DMS53 (cell line): ENCODE data around the gene HES2.
A peak's percentile ranks its signal among the peaks of the same experiment; 100 is the strongest.
"Not testable (repeated sequence)": the region's sequence is repeated elsewhere in the genome, so short reads cannot be mapped to it uniquely, and the experiment has no call there.

Experiments
- DNase-seq: peaks from one replicate; lab custom pipeline; 2025; lab: John Stamatoyannopoulos, UW

The HES2 gene, protein sequence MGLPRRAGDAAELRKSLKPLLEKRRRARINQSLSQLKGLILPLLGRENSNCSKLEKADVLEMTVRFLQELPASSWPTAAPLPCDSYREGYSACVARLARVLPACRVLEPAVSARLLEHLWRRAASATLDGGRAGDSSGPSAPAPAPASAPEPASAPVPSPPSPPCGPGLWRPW

DNA sequence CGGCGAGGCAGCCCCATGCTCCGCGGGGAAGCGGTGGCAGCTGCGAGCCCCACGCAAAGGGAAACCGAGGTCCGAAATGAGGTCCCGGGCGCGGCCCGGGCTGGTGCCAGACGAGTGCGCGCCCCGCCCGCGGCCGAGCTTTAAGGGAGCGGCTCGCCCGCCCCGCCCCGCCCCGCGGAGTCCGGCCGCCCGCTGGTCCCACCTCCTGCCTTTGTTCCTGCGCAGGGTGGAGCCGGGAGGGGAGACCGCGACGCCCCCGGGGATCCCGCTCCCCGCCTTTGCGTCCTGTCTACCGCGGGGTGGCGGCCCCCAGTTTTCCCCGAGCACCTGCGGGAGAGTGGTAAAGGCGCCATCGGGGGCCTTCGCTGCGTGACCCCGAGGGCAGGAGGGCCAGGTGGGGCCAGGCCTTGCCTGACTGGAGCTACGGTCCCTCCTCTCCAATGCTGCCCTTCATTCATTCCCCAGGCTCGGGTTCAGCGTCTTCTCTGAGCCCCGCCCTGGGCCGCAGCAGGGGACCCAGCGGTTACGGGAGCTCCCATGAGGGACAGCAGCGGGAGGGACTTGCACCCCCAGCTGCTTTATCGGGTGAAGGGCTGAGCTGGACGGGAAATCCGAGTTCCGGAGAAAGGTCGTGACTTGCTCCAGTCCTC lies at the start of gene HES2:
HES2 (minus strand) TSS at position 116 of the 650 bp plus-strand sequence; CDS start at position 17, 99 bp downstream.
- DNase-seq = peak; percentile 63

DNA sequence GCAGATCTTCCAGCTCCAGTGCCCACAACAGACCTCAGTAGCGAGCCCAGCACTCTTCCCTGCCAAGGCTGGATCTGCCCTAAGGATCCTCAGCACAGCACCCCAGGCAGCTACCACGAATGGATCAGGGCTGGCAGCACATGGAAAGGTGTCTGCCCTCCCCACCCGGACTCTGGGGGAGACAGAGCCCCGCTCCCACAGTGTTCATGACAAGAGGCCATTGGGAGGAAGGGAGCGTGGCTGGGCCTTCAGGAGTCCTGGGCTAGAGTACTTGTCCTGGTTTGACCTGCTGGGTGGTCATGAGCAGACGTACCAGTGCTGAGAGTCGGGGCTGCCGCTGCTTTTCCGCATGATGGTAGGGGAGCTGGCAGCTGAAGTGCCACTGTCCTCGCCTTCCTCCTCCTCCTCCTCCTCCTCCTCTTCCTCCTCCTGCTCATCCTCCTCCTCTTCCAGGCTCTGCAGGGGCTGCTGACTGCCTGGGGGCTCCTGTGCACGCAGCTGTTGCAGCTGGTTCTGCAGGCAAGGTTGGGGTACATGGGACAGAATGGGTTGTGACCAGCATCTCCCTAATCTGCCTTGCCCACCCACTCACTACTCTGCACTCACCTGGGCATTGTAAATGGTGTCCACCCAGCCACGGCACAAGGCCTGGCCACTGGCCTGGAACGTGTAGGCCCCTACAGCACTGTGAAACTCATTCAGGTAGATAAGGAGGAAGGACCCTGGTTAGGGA lies 49.2 kb upstream of the HES2 start:
- DNase-seq = no peak

DNA sequence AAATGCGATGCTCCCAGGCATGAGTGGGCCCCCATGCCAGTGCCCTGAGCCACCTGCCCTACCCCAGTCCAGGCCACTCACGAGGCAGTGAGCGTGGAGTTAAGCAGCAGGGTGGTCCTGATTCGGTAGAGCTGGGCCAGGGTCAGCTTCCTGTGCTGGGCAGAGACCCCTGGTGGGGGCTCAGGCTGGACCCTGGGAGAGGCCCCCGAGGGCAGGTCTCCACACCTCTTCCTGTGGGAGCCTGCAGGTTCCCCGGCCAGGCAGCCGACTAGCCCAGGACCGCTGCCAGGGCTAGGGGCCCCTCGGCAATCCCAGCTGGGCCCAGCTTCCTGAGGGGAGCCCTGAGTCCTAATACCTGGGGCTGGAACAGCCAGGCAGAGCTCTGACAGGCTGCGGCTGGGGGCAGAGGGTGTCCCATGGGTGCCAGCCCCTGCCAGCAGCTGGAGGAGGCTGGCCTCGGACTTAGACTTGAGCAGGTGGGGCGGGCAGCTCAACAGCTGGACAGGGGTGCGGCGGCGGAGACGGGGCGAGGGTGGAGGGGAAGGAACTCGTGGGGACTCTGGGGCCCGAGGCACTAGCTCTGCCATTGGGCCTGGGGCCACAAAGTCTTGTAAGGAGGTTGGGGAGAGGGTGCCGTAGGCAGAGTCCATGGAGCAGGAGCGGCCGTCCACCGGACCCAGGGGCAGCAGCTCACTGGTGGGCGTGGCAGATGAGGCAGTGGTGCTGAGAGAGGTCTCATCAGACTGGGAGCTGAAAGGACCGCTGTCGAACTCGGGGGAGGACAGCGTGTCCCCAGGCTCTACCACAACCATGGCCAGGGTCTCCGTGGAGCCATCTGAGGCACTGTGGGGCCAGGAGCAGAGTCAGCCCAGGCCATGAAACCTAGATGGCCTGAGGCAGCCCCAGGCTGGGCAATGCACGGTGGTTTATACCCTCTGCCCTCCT lies 48.3 kb upstream of the HES2 start:
- DNase-seq = no peak

DNA sequence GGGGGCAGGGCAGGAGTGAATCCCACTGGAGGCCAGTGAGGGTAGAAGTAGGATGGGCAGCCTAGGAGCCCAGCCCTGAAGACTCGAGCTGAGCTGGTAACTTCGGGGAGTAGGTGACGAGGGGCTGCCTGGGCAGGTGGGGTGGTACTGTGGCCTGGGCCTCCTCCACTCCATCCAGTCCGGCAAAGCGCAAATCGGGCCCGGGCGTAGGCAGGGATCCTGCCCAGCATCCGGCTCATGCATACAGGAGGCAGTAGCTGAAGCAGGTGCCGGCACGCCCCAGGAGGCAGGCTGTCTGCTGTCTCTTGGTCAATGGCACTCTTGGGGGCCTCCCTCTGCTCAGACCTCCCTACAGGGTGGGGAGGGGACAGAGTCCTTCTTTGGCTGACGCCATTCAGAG lies 47.5 kb upstream of the HES2 start:
- DNase-seq = no peak

DNA sequence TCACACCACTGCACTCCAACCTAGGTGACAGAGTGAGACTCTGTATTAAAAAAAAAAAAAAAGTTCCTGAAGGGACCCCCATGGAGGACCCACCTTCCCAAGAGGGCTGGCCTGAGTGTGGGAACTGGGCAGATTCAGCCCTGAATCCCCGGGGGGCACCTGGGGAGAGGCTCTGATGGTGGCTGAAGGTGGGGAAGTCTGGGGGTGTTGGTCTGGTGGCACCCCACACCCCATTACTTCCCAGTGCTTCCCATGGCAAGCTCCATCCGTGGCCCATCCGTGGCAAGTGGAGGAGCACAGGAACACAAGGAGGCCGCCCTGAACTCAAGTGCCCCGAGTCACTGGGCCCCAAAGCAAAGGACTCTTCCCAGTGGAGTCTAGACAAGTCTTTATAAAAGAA lies 47.0 kb upstream of the HES2 start:
- DNase-seq = no peak

DNA sequence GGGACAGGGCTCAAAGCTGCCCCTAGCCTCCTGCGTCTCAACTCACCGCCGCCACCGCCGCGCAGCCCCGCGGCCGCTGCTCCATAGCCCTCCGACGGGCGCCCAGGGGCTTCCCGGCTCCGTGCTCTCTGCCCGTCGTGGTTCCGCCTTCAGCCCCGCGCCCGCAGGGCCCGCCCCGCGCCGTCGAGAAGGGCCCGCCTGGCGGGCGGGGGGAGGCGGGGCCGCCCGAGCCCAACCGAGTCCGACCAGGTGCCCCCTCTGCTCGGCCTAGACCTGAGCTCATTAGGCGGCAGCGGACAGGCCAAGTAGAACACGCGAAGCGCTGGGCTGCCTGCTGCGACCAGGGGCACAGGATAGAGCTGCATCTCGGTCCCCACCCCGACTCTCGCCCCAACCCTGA lies 46.3 kb upstream of the HES2 start, which contains the start of gene TNFRSF25:
TNFRSF25 (minus strand) TSS at position 151 of the 400 bp plus-strand sequence; CDS start at position 85, 66 bp downstream.
- peak; percentile 90 for DNase-seq

DNA sequence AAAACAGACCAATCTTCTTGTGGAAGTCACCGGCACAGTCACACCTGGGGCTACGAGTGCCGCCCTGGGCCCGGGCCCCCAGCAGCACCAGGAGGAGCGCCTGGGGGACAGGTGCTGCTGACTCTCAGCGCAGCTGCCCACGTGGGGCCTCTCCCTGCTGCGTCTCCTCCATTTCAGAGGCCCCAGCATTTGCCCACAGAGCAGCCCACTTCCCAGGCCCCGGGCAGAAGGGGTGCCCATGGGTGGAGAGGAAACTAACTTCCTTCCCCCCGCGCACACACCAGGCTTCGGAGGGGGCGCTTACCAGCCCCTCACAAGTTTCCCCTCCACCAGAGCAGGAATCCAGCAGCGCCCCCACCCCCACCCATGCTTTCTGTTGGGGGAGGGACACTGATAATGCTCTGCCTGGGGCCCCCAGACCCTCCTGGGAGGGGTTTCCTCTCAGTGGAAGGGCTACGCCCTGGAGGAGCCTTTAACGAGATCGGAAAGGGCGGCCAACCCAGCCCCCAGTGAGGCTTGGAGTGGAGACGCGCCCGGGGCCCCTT lies 45.8 kb upstream of the HES2 start:
- peak; percentile 81 for DNase-seq

DNA sequence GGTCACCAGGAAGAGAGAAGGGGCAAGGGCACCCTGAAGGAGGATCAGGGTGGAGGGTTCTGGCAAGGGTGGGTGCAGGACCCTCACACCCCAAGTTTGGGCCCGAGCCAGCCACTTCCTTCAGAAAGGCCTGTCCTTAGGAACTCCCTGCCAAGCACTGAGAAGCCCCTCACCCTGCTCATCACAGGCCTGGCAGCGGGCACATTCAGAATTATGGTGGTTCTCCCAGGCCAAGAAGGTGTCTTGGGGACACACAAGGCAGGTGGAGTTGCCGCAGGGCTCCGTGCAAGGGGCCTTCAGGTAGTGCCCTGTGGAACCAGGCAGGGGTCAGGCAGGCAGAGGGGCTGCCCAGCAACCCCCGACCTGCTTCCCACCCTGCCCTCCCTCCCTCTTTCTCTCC lies 45.2 kb upstream of the HES2 start:
- peak; percentile 51 for DNase-seq

DNA sequence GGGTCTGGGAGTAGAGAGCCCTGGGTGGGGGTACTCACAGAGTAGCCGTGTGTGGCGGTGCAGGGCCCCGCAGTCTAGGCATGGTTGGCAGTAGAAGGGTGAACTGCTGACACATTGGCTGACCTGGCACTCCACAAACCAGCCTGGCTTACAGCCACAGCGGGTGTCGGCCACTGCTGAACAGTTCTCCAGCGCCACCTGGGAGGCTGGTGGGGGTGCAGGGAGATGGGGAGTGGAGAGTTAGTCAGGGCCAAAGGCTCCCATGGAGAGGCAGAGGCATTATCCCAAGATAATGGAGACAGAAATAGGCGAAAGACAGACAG lies 44.8 kb upstream of the HES2 start:
- peak; percentile 85 for DNase-seq

DNA sequence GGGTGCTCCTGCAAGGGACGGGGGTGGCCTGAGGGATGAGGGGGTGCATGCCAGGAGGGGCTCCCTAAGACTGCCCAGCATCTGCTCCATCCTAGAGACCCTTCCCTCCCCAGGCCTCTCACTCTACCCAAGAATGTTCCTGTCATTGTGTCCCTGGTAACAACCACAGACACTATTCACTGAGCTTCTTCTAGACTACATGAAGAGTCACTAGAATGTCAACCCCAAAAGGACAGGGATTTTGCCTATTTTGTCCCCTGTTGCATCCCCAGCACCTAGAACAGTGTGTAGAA lies 43.3 kb upstream of the HES2 start:
- DNase-seq = no peak

DNA sequence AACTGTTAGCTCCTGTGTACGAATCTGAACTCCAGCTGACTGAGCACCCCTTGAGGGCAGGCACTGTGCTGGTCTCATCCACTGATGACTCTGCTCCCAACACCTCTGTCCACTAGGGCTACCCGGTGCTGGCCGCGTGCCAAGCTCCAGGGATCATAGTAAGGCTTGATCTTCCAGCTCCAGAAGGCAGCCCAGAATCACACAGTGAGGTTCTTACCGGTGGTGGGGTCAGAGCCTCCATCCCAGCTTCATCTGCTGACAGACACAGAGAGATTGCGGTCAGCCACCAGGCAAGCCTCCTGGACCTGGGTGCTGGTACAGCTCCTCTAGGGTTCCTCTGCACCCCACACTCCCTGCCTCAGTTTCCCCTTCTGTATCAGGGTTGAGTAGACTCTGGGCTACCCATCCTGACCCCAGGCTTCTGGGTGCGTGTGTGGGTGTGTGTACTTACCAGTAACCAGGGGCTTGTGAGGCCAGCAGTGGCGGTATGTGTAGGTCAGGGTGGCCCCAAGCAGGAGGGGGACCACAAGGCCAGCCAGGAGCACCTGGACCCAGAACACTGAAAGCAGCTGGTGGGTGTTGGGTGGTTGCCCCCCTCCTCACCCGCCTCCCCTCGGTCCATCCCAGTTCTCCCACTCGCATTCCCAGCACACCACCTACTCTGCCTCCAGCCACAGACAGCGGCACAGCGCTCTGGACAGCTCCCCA lies 42.8 kb upstream of the HES2 start:
- peak; percentile 44 for DNase-seq

DNA sequence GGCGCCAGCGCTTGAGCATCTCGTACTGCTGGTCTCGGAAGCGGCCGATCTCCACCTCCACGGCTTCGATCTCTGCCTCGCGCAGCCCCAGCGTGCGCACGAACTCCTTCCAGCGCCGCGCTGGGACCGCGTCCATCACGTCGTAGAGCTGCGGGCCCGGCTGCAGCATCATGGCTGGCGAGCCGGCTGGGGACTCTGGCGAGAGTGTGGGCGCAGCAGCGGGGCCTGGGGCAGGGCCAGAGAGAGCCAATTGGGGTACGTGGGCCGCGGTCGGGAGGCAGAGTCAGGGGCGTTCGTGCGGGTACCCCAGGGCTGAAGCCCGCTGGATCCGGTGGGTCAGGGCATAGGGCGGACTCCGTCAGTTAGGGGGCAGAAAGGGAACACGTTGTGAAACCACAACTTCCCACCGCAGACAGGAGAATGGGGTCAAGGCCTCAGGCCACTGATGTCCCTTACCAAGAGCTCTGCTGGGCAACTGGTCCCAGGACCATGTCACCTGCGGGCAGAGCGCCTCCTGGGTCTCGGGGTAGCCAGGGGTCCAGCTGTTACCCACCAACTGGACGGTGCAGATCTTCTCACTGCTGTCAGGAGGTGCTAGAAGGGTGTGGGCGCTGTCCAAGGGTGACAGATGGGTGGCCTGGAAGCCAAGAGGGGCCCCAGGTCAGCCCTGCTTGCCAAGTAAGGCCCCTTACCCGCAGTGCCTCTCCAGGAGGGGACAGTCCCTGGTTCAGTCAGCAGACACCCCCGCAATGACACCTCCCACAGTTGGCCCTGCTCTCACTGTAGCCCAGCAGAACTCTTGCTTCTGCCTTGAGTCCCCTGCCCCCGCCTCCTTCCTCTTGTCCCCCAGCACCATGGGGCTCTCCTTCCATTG lies 42.1 kb upstream of the HES2 start:
- no peak for DNase-seq

DNA sequence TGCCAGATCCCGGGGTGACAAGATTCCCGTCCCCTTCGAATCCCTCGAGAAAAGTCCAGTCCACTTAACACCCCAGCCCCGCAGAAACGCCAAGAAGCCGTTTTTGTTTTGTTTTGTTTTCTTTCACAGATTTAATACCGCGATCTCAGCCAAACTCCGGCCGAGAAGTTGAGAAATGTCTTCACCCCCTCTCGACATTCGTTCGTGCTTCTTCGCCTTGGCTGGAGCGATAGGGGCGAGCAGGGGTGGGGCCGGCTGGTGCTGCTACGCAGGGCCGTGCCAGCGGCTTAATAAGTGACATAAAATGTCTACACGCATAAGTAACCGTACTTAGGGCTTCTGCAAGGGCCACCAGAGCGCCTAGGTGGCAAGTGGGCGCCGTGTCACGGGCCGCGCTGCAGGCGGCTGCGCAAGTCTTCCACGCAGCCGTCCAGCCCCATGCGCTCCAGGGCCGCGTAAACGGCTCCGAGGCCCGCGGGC lies 41.4 kb upstream of the HES2 start:
- no peak for DNase-seq

DNA sequence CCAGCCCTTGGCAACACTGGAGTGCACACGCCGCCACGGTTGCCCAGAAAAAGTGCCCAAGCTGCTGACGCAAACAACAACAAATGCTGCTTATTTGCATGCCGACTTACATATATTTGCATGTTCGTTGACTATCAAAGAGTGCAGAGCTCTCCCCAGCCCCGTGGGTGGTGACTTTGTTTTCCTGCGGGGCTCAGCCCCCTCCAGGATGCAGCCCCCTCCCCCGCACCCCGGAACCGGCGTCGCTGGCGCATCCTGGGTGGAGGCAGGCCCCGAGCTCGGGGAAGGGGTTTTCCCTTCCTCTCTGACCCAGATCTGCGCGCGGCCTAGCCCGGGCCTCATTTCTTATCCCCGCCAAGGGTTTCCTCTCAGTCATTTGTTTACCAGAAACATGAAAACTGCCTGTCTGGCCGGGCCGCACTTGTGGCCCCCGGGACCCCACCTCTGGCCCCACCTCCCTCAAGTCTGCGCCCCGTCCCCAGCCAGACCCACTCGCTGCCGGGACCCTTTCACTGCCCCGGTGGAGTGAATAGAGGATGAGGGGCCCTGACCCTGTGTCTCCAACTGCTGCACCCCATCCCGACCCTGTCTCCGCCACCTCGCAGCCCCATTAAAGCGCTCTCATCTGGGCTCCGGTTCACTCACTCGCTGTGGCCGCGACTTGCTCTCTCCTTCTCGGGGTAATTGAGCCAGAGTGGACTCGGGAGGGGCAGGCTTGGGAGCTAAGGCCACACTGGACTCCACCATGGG lies 40.8 kb upstream of the HES2 start:
- DNase-seq = no peak

DNA sequence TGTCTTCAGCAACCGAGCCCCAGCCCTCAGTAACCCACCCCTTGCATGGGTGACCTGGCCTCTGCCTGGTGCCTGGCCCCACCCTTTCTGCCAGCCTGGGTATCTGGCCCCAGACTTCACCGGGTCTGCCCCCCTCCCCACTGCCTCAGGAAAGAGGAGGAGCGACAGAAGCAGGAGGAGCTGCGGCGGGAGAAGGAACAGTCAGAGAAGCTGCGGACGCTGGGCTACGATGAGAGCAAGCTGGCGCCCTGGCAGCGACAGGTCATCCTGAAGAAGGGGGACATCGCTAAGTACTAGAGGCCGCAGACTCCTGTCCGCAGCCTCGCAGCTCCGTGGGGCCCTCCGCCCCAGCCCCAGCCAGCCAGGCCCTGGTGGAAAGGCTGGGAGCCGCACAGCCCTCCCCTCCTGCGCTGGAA lies 40.1 kb upstream of the HES2 start:
- DNase-seq = no peak

DNA sequence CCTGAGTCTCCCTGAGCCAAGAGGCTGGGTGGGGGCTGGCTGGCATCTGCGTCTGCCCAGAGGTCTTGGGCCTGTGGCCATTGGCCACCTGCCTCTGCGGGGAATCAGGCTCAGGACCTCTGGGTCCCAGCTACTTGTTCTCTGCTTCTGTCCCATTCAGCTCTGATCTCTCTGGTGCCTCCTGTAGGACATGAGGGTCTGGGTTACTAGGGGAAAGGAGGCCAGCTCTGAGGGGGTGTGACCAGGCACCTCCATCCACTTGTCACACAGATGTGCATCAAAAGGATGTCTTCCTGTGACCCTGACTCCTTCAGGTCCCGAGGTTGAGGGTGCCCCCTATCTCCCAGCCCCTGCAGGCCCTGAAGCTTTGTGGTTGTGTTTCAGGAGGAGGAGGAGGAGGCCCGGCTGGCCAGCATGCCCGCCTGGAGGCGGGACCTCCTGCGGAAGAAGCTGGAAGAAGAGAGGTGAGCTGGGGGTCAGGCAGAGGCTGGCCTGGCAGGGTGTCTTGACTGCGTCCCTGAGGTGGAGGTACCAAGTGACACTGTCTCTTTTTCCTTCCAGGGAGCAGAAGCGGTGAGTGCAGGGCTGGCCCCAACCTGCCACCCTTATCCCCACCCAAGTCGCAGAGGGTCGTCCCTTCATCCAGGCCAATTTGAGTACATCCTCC lies 37.2 kb upstream of the HES2 start:
- DNase-seq = no peak

DNA sequence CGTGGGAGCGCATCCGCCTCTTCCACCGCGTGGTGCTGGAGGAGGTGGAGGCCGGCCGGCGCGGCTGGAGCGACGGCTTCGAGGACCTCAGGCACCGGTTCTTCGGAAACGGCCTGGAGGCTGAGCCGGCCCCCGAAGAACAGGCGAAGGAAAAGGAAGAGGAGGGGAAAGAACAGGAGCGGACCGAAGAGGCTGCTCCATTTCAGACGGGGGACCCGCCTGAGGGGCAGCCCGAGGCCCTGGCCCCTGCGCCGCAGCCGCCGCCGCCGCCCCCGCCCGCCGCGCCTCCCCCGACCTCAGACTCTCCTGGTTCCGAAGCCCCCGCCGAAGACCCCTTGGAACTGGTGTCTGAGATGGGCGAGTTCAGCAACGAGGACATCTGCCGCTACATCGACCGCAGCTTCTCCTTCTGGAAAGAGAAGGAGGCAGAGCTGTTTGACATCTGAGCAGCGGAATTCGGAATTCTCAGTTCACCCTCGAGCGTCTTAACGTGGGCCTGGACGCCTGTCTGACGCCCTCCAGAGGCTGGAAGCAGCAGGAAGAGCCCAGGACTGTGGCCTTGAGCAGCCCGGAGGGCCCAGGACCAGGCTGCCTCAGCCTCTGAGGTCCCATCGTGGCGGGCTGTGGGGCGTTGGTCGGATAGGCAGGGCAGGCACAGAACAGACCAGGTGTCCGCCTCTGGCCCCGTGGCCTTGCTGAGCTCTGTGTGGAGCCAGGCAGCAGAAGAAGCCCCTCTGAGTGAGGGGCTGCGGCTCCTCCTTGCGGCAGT lies 36.2 kb upstream of the HES2 start:
- DNase-seq = not testable (repeated sequence)
